HepG2 (cell line): Measurements from ENCODE around the gene TGM2. TPM values are rescaled to one million over a fixed set of nuclear protein-coding genes. Genes with fewer than 3 reads are reported as not detected.

Source experiments
- ATF7 ChIP-seq, 2 experiments: fragments of 450-650 bp in 1 of 2; sonication (generic) in 1 of 2; formaldehyde crosslinking in 1 of 2; IDR thresholded peaks; 2 replicates each; pipeline versions ENCODE4 v1.4.0 to v1.6.1; 2016 to 2020; ENCODE audit warnings: antibody characterized with exemption in 1 of 2, mild to moderate bottlenecking in 1 of 2, missing genetic modification reagents in 1 of 2
- FOXA1 ChIP-seq, 2 experiments: fragments of 450-650 bp in 1 of 2; sonication (generic) in 1 of 2; formaldehyde crosslinking in 1 of 2; IDR thresholded peaks; 2 replicates each; pipeline versions ENCODE4 v1.4.0 to v1.6.1; 2016 to 2020; ENCODE audit warnings: missing genetic modification reagents in 1 of 2
- FOXJ3 ChIP-seq: sonication (generic); formaldehyde crosslinking; IDR thresholded peaks from 2 replicates; pipeline ENCODE4 v1.4.0; 2020; ENCODE audit warnings: missing genetic modification reagents, mild to moderate bottlenecking, borderline replicate concordance
- GATAD2A ChIP-seq: IDR thresholded peaks from 2 replicates; pipeline ENCODE4 v1.6.1; 2016
- KAT8 ChIP-seq: IDR thresholded peaks from 2 replicates; pipeline ENCODE4 v1.6.1; 2016; ENCODE audit warnings: missing genetic modification reagents, missing compliant biosample characterization
- NCOA2 ChIP-seq: sonication (generic); formaldehyde crosslinking; IDR thresholded peaks from 2 replicates; pipeline ENCODE4 v1.8.0; 2022; ENCODE audit warnings: inconsistent platforms
- PAWR ChIP-seq: sonication (generic); formaldehyde crosslinking; IDR thresholded peaks from 2 replicates; pipeline ENCODE4 v1.4.0; 2020; ENCODE audit warnings: missing genetic modification reagents, mild to moderate bottlenecking, borderline replicate concordance
- PITX1 ChIP-seq: sonication (generic); formaldehyde crosslinking; IDR thresholded peaks from 2 replicates; pipeline ENCODE4 v1.5.1; 2020; ENCODE audit warnings: mild to moderate bottlenecking, missing genetic modification reagents
- RXRA ChIP-seq: sonication (generic); formaldehyde crosslinking; IDR thresholded peaks from 2 replicates; pipeline ENCODE4 v1.5.1; 2020; ENCODE audit warnings: missing genetic modification reagents
- TAF1 ChIP-seq: sonication (generic); formaldehyde crosslinking; IDR thresholded peaks from 2 replicates; pipeline ENCODE4 v1.4.0; 2020; ENCODE audit warnings: missing genetic modification reagents
- TBX3 ChIP-seq: fragments of 450-650 bp; IDR thresholded peaks from 2 replicates; pipeline ENCODE4 v1.6.1; 2017; ENCODE audit warnings: antibody characterized with exemption, mild to moderate bottlenecking, inconsistent platforms, borderline replicate concordance
- TFAP4 ChIP-seq: sonication (generic); IDR thresholded peaks from 2 replicates; pipeline ENCODE4 v1.6.1; 2016; ENCODE audit warnings: low read depth, borderline replicate concordance
- U2AF2 ChIP-seq: fragments of 200-400 bp; formaldehyde crosslinking; IDR thresholded peaks from 2 replicates; pipeline ENCODE4 v1.6.1; 2017; ENCODE audit warnings: low read depth, mild to moderate bottlenecking, low read length
- ZFP36L1 ChIP-seq: sonication (generic); formaldehyde crosslinking; IDR thresholded peaks from 2 replicates; pipeline ENCODE4 v1.8.0; 2022; ENCODE audit warnings: mild to moderate bottlenecking, missing genetic modification reagents, moderate library complexity
- ZKSCAN1 ChIP-seq: fragments of 150-350 bp; IDR thresholded peaks from 2 replicates; pipeline ENCODE4 v1.6.1; 2014; ENCODE audit warnings: low read length
- ZNF234 ChIP-seq: sonication (generic); formaldehyde crosslinking; conservative IDR thresholded peaks from 2 replicates; pipeline ENCODE4 v1.5.1; 2020; ENCODE audit warnings: mild to moderate bottlenecking, missing genetic modification reagents
- ZNF350 ChIP-seq: sonication (generic); formaldehyde crosslinking; IDR thresholded peaks from 2 replicates; pipeline ENCODE4 v1.4.0; 2020; ENCODE audit warnings: mild to moderate bottlenecking, low read depth, missing genetic modification reagents, borderline replicate concordance
- ZNF746 ChIP-seq: sonication (generic); formaldehyde crosslinking; IDR thresholded peaks from 2 replicates; pipeline ENCODE4 v1.8.0; 2022; ENCODE audit warnings: mild to moderate bottlenecking, missing genetic modification reagents
- ZNF766 ChIP-seq: sonication (generic); formaldehyde crosslinking; IDR thresholded peaks from 2 replicates; pipeline ENCODE4 v1.5.0; 2020; ENCODE audit warnings: missing genetic modification reagents, borderline replicate concordance
- ZSCAN29 ChIP-seq: sonication (generic); formaldehyde crosslinking; conservative IDR thresholded peaks from 2 replicates; pipeline ENCODE4 v1.4.0; 2020; ENCODE audit warnings: mild to moderate bottlenecking, missing genetic modification reagents
- polyA plus RNA-seq, 8 experiments: library from polyadenylated mRNA; depleted of rRNA in 3 of 8; stranded (reverse) in 7 of 8; unstranded in 1 of 8; fragments of >200 nt; fragmentation: Illumina TruSeq in 4 of 8; extraction: Trizol in 4 of 8; gene quantifications; 2 replicates each; pipeline versions ENCODE4 v1.2.1 to v1.2.3, GENCODE V29; 2011 to 2016; ENCODE audit warnings: low read depth in 4 of 8, missing spikeins in 1 of 8, mixed read lengths in 1 of 8; ENCODE audit not compliant: insufficient read depth in 1 of 8
- total RNA-seq, 5 experiments: library from RNA; depleted of rRNA; stranded (reverse); fragments of >200 nt; fragmentation: Illumina TruSeq; extraction: Trizol; gene quantifications; 2 replicates each; pipeline ENCODE4 v1.2.3, GENCODE V29; 2016; ENCODE audit warnings: low read depth in 1 of 5
- TF ChIP-seq, protein P1 (sequence below): sonication (generic); formaldehyde crosslinking; IDR thresholded peaks from 2 replicates; pipeline ENCODE4 v1.4.0; 2020; ENCODE audit warnings: mild to moderate bottlenecking, missing genetic modification reagents
- TF ChIP-seq, protein P2 (sequence below): sonication (generic); formaldehyde crosslinking; IDR thresholded peaks from 2 replicates; pipeline ENCODE4 v1.4.0; 2020; ENCODE audit warnings: missing genetic modification reagents
- TF ChIP-seq, protein P3 (sequence below): sonication (generic); formaldehyde crosslinking; IDR thresholded peaks from 2 replicates; pipeline ENCODE4 v1.5.0; 2020; ENCODE audit warnings: mild to moderate bottlenecking, missing genetic modification reagents

TGM2 gene
- total and polyA plus RNA-seq, 2 of the 13 experiments (the other 11 are each of a cell fraction or from before 2014, with no cell fraction given) = 4.2 to 46.4 TPM

- no peak for TF ChIP-seq ZFP36L1 (CRISPR knock-in tag)
- TF ChIP-seq, protein P1, sequence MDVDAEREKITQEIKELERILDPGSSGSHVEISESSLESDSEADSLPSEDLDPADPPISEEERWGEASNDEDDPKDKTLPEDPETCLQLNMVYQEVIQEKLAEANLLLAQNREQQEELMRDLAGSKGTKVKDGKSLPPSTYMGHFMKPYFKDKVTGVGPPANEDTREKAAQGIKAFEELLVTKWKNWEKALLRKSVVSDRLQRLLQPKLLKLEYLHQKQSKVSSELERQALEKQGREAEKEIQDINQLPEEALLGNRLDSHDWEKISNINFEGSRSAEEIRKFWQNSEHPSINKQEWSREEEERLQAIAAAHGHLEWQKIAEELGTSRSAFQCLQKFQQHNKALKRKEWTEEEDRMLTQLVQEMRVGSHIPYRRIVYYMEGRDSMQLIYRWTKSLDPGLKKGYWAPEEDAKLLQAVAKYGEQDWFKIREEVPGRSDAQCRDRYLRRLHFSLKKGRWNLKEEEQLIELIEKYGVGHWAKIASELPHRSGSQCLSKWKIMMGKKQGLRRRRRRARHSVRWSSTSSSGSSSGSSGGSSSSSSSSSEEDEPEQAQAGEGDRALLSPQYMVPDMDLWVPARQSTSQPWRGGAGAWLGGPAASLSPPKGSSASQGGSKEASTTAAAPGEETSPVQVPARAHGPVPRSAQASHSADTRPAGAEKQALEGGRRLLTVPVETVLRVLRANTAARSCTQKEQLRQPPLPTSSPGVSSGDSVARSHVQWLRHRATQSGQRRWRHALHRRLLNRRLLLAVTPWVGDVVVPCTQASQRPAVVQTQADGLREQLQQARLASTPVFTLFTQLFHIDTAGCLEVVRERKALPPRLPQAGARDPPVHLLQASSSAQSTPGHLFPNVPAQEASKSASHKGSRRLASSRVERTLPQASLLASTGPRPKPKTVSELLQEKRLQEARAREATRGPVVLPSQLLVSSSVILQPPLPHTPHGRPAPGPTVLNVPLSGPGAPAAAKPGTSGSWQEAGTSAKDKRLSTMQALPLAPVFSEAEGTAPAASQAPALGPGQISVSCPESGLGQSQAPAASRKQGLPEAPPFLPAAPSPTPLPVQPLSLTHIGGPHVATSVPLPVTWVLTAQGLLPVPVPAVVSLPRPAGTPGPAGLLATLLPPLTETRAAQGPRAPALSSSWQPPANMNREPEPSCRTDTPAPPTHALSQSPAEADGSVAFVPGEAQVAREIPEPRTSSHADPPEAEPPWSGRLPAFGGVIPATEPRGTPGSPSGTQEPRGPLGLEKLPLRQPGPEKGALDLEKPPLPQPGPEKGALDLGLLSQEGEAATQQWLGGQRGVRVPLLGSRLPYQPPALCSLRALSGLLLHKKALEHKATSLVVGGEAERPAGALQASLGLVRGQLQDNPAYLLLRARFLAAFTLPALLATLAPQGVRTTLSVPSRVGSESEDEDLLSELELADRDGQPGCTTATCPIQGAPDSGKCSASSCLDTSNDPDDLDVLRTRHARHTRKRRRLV = no peak
- TF ChIP-seq ZNF234 (CRISPR knock-in tag) = no peak
- TF ChIP-seq PITX1 (CRISPR knock-in tag) = no peak
- no peak for TF ChIP-seq U2AF2
- no peak for TF ChIP-seq PAWR (CRISPR knock-in tag)
- peak; percentile 73; the same call in 1 of the 2 replicates for TF ChIP-seq NCOA2 (CRISPR knock-in tag)
- TF ChIP-seq, protein P2, sequence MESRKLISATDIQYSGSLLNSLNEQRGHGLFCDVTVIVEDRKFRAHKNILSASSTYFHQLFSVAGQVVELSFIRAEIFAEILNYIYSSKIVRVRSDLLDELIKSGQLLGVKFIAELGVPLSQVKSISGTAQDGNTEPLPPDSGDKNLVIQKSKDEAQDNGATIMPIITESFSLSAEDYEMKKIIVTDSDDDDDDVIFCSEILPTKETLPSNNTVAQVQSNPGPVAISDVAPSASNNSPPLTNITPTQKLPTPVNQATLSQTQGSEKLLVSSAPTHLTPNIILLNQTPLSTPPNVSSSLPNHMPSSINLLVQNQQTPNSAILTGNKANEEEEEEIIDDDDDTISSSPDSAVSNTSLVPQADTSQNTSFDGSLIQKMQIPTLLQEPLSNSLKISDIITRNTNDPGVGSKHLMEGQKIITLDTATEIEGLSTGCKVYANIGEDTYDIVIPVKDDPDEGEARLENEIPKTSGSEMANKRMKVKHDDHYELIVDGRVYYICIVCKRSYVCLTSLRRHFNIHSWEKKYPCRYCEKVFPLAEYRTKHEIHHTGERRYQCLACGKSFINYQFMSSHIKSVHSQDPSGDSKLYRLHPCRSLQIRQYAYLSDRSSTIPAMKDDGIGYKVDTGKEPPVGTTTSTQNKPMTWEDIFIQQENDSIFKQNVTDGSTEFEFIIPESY (CRISPR knock-in tag) = no peak
- 0 out of 2 replicates have a peak, but pooled peaks have one; percentile 27 for TF ChIP-seq ZNF766 (CRISPR knock-in tag)
- TF ChIP-seq KAT8 (CRISPR knock-in tag) = peak; percentile 44; the same call in 1 of the 2 replicates
- peak; percentile 44; the same call in 1 of the 2 replicates for TF ChIP-seq ZKSCAN1
- peak; percentile 91; the same call in 1 of the 2 replicates for TF ChIP-seq FOXJ3 (CRISPR knock-in tag)
- no peak for TF ChIP-seq TBX3
- no peak for TF ChIP-seq ZNF746
- TF ChIP-seq ATF7 (IDR thresholded peaks at IDR 0.05) = no peak
- TF ChIP-seq ATF7 (CRISPR knock-in tag; IDR thresholded peaks at IDR 0.05) = no peak
- no peak for TF ChIP-seq TAF1 (CRISPR knock-in tag)
- peak; percentile 86 for TF ChIP-seq GATAD2A (CRISPR knock-in tag)
- TF ChIP-seq ZNF350 = no peak
- no peak; the same call in 1 of the 2 replicates for TF ChIP-seq RXRA (CRISPR knock-in tag)
- TF ChIP-seq, protein P3, sequence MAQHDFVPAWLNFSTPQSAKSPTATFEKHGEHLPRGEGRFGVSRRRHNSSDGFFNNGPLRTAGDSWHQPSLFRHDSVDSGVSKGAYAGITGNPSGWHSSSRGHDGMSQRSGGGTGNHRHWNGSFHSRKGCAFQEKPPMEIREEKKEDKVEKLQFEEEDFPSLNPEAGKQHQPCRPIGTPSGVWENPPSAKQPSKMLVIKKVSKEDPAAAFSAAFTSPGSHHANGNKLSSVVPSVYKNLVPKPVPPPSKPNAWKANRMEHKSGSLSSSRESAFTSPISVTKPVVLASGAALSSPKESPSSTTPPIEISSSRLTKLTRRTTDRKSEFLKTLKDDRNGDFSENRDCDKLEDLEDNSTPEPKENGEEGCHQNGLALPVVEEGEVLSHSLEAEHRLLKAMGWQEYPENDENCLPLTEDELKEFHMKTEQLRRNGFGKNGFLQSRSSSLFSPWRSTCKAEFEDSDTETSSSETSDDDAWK (CRISPR knock-in tag) = no peak
- TF ChIP-seq FOXA1 (IDR thresholded peaks at IDR 0.05) = no peak
- TF ChIP-seq FOXA1 (CRISPR knock-in tag; IDR thresholded peaks at IDR 0.05) = peak; percentile 83
- TF ChIP-seq ZSCAN29 (CRISPR knock-in tag) = no peak
- peak; percentile 34; the same call in 1 of the 2 replicates for TF ChIP-seq TFAP4
Observed at GRCh38 chr20:38093641-38094077, 71.4 kb downstream of the TGM2 start (continued).
